SK-N-SH treated with all-trans-retinoic acid at 6 μM for 48 hours (cell line): Measurements from ENCODE around the gene CCBE1.

Experiments used
- ATAC-seq: fragments of 200-7000 bp; cut with Tn5 transposase; 3 replicates; pipeline ENCODE4 v1.9.1; 2020; ENCODE audit warnings: mild to moderate bottlenecking, moderate library complexity
- BACH2 ChIP-seq: fragments of 250-450 bp; sonication (Bioruptor Pico); IDR thresholded peaks from 2 replicates; pipeline ENCODE4 v1.9.0; 2021; ENCODE audit warnings: mild to moderate bottlenecking, borderline replicate concordance
- CREB5 ChIP-seq: fragments of 250-450 bp; sonication (Bioruptor Pico); IDR thresholded peaks from 2 replicates; pipeline ENCODE4 v1.5.1; 2020; ENCODE audit warnings: low read depth, mild to moderate bottlenecking, moderate library complexity
- CSDC2 ChIP-seq: fragments of 250-450 bp; sonication (Bioruptor Pico); IDR thresholded peaks from 2 replicates; pipeline ENCODE4 v1.5.0; 2020; ENCODE audit warnings: mild to moderate bottlenecking, moderate library complexity
- CSRNP3 ChIP-seq: fragments of 250-450 bp; sonication (Bioruptor Pico); IDR thresholded peaks from 2 replicates; pipeline ENCODE4 v1.5.1; 2021; ENCODE audit warnings: mild to moderate bottlenecking, moderate library complexity
- ESRRG ChIP-seq: fragments of 250-450 bp; sonication (Bioruptor Pico); IDR thresholded peaks from 2 replicates; pipeline ENCODE4 v1.6.1; 2021; ENCODE audit warnings: mild to moderate bottlenecking
- GLIS3 ChIP-seq: fragments of 250-450 bp; sonication (Bioruptor Pico); IDR thresholded peaks from 2 replicates; pipeline ENCODE4 v1.5.0; 2020; ENCODE audit warnings: mild to moderate bottlenecking, moderate library complexity
- ISL1 ChIP-seq: fragments of 250-450 bp; sonication (Bioruptor Pico); IDR thresholded peaks from 2 replicates; pipeline ENCODE4 v2.1.2; 2022; ENCODE audit warnings: mild to moderate bottlenecking, moderate library complexity
- OSR1 ChIP-seq: fragments of 250-450 bp; sonication (Bioruptor Pico); IDR thresholded peaks from 2 replicates; pipeline ENCODE4 v1.8.0; 2022; ENCODE audit warnings: moderate library complexity, mild to moderate bottlenecking, inconsistent platforms
- PATZ1 ChIP-seq: fragments of 250-450 bp; sonication (Bioruptor Pico); IDR thresholded peaks from 2 replicates; pipeline ENCODE4 v1.8.0; 2020; ENCODE audit warnings: mild to moderate bottlenecking, moderate library complexity, borderline replicate concordance
- POU6F1 ChIP-seq: fragments of 250-450 bp; sonication (Bioruptor Pico); IDR thresholded peaks from 2 replicates; pipeline ENCODE4 v1.8.0; 2021; ENCODE audit warnings: low read depth, mild to moderate bottlenecking, moderate library complexity, borderline replicate concordance
- PPARA ChIP-seq: fragments of 250-450 bp; sonication (Bioruptor Pico); IDR thresholded peaks from 2 replicates; pipeline ENCODE4 v1.5.0; 2020; ENCODE audit warnings: mild to moderate bottlenecking, borderline replicate concordance
- RARB ChIP-seq: fragments of 250-450 bp; sonication (Bioruptor Pico); IDR thresholded peaks from 2 replicates; pipeline ENCODE4 v1.8.0; 2021; ENCODE audit warnings: mild to moderate bottlenecking, moderate library complexity
- SNAI2 ChIP-seq: fragments of 250-450 bp; sonication (Bioruptor Pico); IDR thresholded peaks from 2 replicates; pipeline ENCODE4 v1.5.0; 2020; ENCODE audit warnings: mild to moderate bottlenecking, moderate library complexity
- TOX ChIP-seq: fragments of 250-450 bp; sonication (Bioruptor Pico); IDR thresholded peaks from 2 replicates; pipeline ENCODE4 v1.8.0; 2021; ENCODE audit warnings: mild to moderate bottlenecking, moderate library complexity, borderline replicate concordance
- ZC3H10 ChIP-seq: fragments of 250-450 bp; sonication (Bioruptor Pico); IDR thresholded peaks from 2 replicates; pipeline ENCODE4 v1.5.1; 2021; ENCODE audit warnings: mild to moderate bottlenecking, moderate library complexity
- ZFP3 ChIP-seq: fragments of 250-450 bp; sonication (Bioruptor Pico); IDR thresholded peaks from 2 replicates; pipeline ENCODE4 v1.5.0; 2020; ENCODE audit warnings: mild to moderate bottlenecking, moderate library complexity
- ZFP30 ChIP-seq: fragments of 450-650 bp; formaldehyde crosslinking; IDR thresholded peaks from 2 replicates; pipeline ENCODE4 v1.5.0; 2022; ENCODE audit warnings: mild to moderate bottlenecking, moderate library complexity
- ZNF565 ChIP-seq: fragments of 450-650 bp; formaldehyde crosslinking; conservative IDR thresholded peaks from 2 replicates; pipeline ENCODE4 v1.5.0; 2020; ENCODE audit warnings: low read depth, mild to moderate bottlenecking, moderate library complexity
- ZNF8 ChIP-seq: fragments of 450-650 bp; formaldehyde crosslinking; IDR thresholded peaks from 2 replicates; pipeline ENCODE4 v1.5.0; 2020; ENCODE audit warnings: mild to moderate bottlenecking, moderate library complexity

Gene CCBE1

GRCh38 chr18:59736061-59736460 lies 38.8 kb upstream of the CCBE1 start:
- TF ChIP-seq PATZ1 (CRISPR knock-in tag) (no peak), SNAI2 (CRISPR knock-in tag) (no peak), ZNF8 (CRISPR knock-in tag) (no peak), ZFP30 (CRISPR knock-in tag) (no peak), OSR1 (CRISPR knock-in tag) (no peak)
- ATAC-seq, result no peak

- TF ChIP-seq ZC3H10 (no peak), ESRRG (no peak), ZFP30 (CRISPR knock-in tag) (no peak)
- ATAC-seq, result no peak
These were observed 38.1 kb upstream of the CCBE1 start for GRCh38 chr18:59735269-59735860.

GRCh38 chr18:59733421-59733820 lies 36.2 kb upstream of the CCBE1 start:
- ATAC-seq, result no peak
- TF ChIP-seq ISL1 (CRISPR knock-in tag) (no peak), ZC3H10 (no peak), SNAI2 (CRISPR knock-in tag) (no peak), ZFP3 (no peak), GLIS3 (CRISPR knock-in tag) (no peak), BACH2 (CRISPR knock-in tag) (no peak), PATZ1 (CRISPR knock-in tag) (no peak), TOX (CRISPR knock-in tag) (no peak), OSR1 (CRISPR knock-in tag) (no peak), ESRRG (no peak), ZNF565 (CRISPR knock-in tag) (no peak), CREB5 (no peak), RARB (CRISPR knock-in tag) (no peak), CSRNP3 (CRISPR knock-in tag) (no peak)

- no peak for ATAC-seq
- TF ChIP-seq TOX (CRISPR knock-in tag) (no peak), SNAI2 (CRISPR knock-in tag) (no peak), ZFP3 (no peak), ZC3H10 (no peak)
These were observed 33.7 kb upstream of the CCBE1 start for GRCh38 chr18:59730896-59731295.

- ATAC-seq, result no peak
- TF ChIP-seq ZNF8 (CRISPR knock-in tag), result no peak
- TF ChIP-seq PATZ1 (CRISPR knock-in tag), result no peak
- TF ChIP-seq ISL1 (CRISPR knock-in tag), result no peak
- TF ChIP-seq SNAI2 (CRISPR knock-in tag), result no peak
- no peak for TF ChIP-seq CSRNP3 (CRISPR knock-in tag)
- TF ChIP-seq POU6F1 (CRISPR knock-in tag), result no peak
- no peak for TF ChIP-seq CSDC2 (CRISPR knock-in tag)
- no peak for TF ChIP-seq PPARA (CRISPR knock-in tag)
- no peak for TF ChIP-seq ZFP3
These were observed 32.6 kb upstream of the CCBE1 start for GRCh38 chr18:59729781-59730180.
